ENCODE measurements around the gene CD276.

Gene CD276

GRCh38 chr15:73650416-73651126 is 33.6 kb upstream of the CD276 start:
- Histone ChIP-seq H3K4me3 (ENCODE audit: low read length) (no peak overlapping the region), H3K23ac (ENCODE audit: low read length) (no peak overlapping the region), H3K9ac (ENCODE audit: low read length) (no peak overlapping the region), H3K18ac (ENCODE audit: low read length) (no peak overlapping the region), H3K4me1 (ENCODE audit: control insufficient read depth, low read depth, low read length) (no peaks in the 10 kb centered on the region), H2BK120ac (ENCODE audit: low read depth, low read length) (no peak overlapping the region), H4K8ac (ENCODE audit: low read depth, low read length) (no peak overlapping the region), H4K5ac (ENCODE audit: low read length) (no peak overlapping the region), H2AK5ac (ENCODE audit: low read length) (no peak overlapping the region), H2BK15ac (replicated peaks; ENCODE audit: low read depth) (no peak overlapping the region), H3K4ac (ENCODE audit: low read depth, low read length) (no peak overlapping the region), H3K36me3 (ENCODE audit: control insufficient read depth, insufficient read depth, low read length) (no peaks in the 10 kb centered on the region), H2BK5ac (ENCODE audit: low read length) (no peak overlapping the region), H3K4me2 (ENCODE audit: low read length) (no peak overlapping the region), H3K56ac (ENCODE audit: low read length) (no peak overlapping the region), H3K79me1 (ENCODE audit: low read length) (no peaks in the 10 kb centered on the region), H3K27me3 (ENCODE audit: insufficient read depth, low read length, poor library complexity) (no peaks in the 10 kb centered on the region), H3K79me2 (ENCODE audit: control insufficient read depth, insufficient read depth, low read length) (no peaks in the 10 kb centered on the region), H3K27ac (ENCODE audit: low read depth, low read length) (no peak overlapping the region)
- no peak for DNase-seq
- WGBS (ENCODE audit: extremely low coverage, insufficient coverage, low lambda C conversion rate) = no CpG with 5 or more reads among the region's 3 CpGs

- WGBS (ENCODE audit: extremely low coverage, insufficient coverage, low lambda C conversion rate) = no CpG with 5 or more reads among the region's 3 CpGs
- no peaks in the 10 kb centered on the region for H3K36me3 ChIP-seq (ENCODE audit: control insufficient read depth, insufficient read depth, low read length)
- no peak overlapping the region for H3K4me2 ChIP-seq (ENCODE audit: low read length)
- H2BK15ac ChIP-seq (replicated peaks; ENCODE audit: low read depth) = no peak overlapping the region
- H4K5ac ChIP-seq (ENCODE audit: low read length) = no peak overlapping the region
- no peak overlapping the region for H3K9ac ChIP-seq (ENCODE audit: low read length)
- no peak overlapping the region for H2AK5ac ChIP-seq (ENCODE audit: low read length)
- no peak for DNase-seq
- H3K4me3 ChIP-seq (ENCODE audit: low read length) = no peak overlapping the region
- no peak overlapping the region for H3K18ac ChIP-seq (ENCODE audit: low read length)
- no peak overlapping the region for H2BK120ac ChIP-seq (ENCODE audit: low read depth, low read length)
- H4K8ac ChIP-seq (ENCODE audit: low read depth, low read length) = no peak overlapping the region
- H3K27me3 ChIP-seq (ENCODE audit: insufficient read depth, low read length, poor library complexity) = no peaks in the 10 kb centered on the region
- no peak overlapping the region for H3K56ac ChIP-seq (ENCODE audit: low read length)
- H3K79me1 ChIP-seq (ENCODE audit: low read length) = no peaks in the 10 kb centered on the region
- H3K23ac ChIP-seq (ENCODE audit: low read length) = no peak overlapping the region
- H3K4ac ChIP-seq (ENCODE audit: low read depth, low read length) = no peak overlapping the region
- no peaks in the 10 kb centered on the region for H3K4me1 ChIP-seq (ENCODE audit: control insufficient read depth, low read depth, low read length)
- no peak overlapping the region for H2BK5ac ChIP-seq (ENCODE audit: low read length)
- H3K79me2 ChIP-seq (ENCODE audit: control insufficient read depth, insufficient read depth, low read length) = no peaks in the 10 kb centered on the region
- H3K27ac ChIP-seq (ENCODE audit: low read depth, low read length) = no peak overlapping the region
Measured at GRCh38 chr15:73654659-73655058, 29.5 kb upstream of the CD276 start.

GRCh38 chr15:73655724-73656123 is 28.5 kb upstream of the CD276 start:
- H3K27ac ChIP-seq (ENCODE audit: low read depth, low read length) = no peak overlapping the region
- no peaks in the 10 kb centered on the region for H3K79me2 ChIP-seq (ENCODE audit: control insufficient read depth, insufficient read depth, low read length)
- no peaks in the 10 kb centered on the region for H3K27me3 ChIP-seq (ENCODE audit: insufficient read depth, low read length, poor library complexity)
- H3K23ac ChIP-seq (ENCODE audit: low read length) = no peak overlapping the region
- no peak overlapping the region for H4K8ac ChIP-seq (ENCODE audit: low read depth, low read length)
- no peaks in the 10 kb centered on the region for H3K4me1 ChIP-seq (ENCODE audit: control insufficient read depth, low read depth, low read length)
- H3K56ac ChIP-seq (ENCODE audit: low read length) = no peak overlapping the region
- H2BK5ac ChIP-seq (ENCODE audit: low read length) = no peak overlapping the region
- H2BK15ac ChIP-seq (replicated peaks; ENCODE audit: low read depth) = no peak overlapping the region
- H3K4me2 ChIP-seq (ENCODE audit: low read length) = no peak overlapping the region
- H3K36me3 ChIP-seq (ENCODE audit: control insufficient read depth, insufficient read depth, low read length) = no peaks in the 10 kb centered on the region
- no peak overlapping the region for H4K5ac ChIP-seq (ENCODE audit: low read length)
- no CpG with 5 or more reads among the region's 2 CpGs for WGBS (ENCODE audit: extremely low coverage, insufficient coverage, low lambda C conversion rate)
- no peak overlapping the region for H2BK120ac ChIP-seq (ENCODE audit: low read depth, low read length)
- no peak for DNase-seq
- H2AK5ac ChIP-seq (ENCODE audit: low read length) = no peak overlapping the region
- H3K4ac ChIP-seq (ENCODE audit: low read depth, low read length) = no peak overlapping the region
- H3K79me1 ChIP-seq (ENCODE audit: low read length) = no peaks in the 10 kb centered on the region
- no peak overlapping the region for H3K9ac ChIP-seq (ENCODE audit: low read length)
- no peak overlapping the region for H3K4me3 ChIP-seq (ENCODE audit: low read length)
- H3K18ac ChIP-seq (ENCODE audit: low read length) = no peak overlapping the region

GRCh38 chr15:73658645-73659044 is 25.5 kb upstream of the CD276 start:
- no peak overlapping the region for H3K9ac ChIP-seq (ENCODE audit: low read length)
- H2BK5ac ChIP-seq (ENCODE audit: low read length) = no peak overlapping the region
- H2BK120ac ChIP-seq (ENCODE audit: low read depth, low read length) = no peak overlapping the region
- no CpG with 5 or more reads among the region's 1 CpG for WGBS (ENCODE audit: extremely low coverage, insufficient coverage, low lambda C conversion rate)
- no peak overlapping the region for H2AK5ac ChIP-seq (ENCODE audit: low read length)
- H4K8ac ChIP-seq (ENCODE audit: low read depth, low read length) = no peak overlapping the region
- DNase-seq = no peak
- no peaks in the 10 kb centered on the region for H3K79me2 ChIP-seq (ENCODE audit: control insufficient read depth, insufficient read depth, low read length)
- no peaks in the 10 kb centered on the region for H3K79me1 ChIP-seq (ENCODE audit: low read length)
- no peak overlapping the region for H3K23ac ChIP-seq (ENCODE audit: low read length)
- H4K5ac ChIP-seq (ENCODE audit: low read length) = no peak overlapping the region
- no peak overlapping the region for H2BK15ac ChIP-seq (replicated peaks; ENCODE audit: low read depth)
- no peaks in the 10 kb centered on the region for H3K27me3 ChIP-seq (ENCODE audit: insufficient read depth, low read length, poor library complexity)
- no peaks in the 10 kb centered on the region for H3K4me1 ChIP-seq (ENCODE audit: control insufficient read depth, low read depth, low read length)
- no peak overlapping the region for H3K27ac ChIP-seq (ENCODE audit: low read depth, low read length)
- H3K4me3 ChIP-seq (ENCODE audit: low read length) = no peak overlapping the region
- H3K4me2 ChIP-seq (ENCODE audit: low read length) = no peak overlapping the region
- H3K36me3 ChIP-seq (ENCODE audit: control insufficient read depth, insufficient read depth, low read length) = no peaks in the 10 kb centered on the region
- no peak overlapping the region for H3K4ac ChIP-seq (ENCODE audit: low read depth, low read length)
- no peak overlapping the region for H3K56ac ChIP-seq (ENCODE audit: low read length)
- H3K18ac ChIP-seq (ENCODE audit: low read length) = no peak overlapping the region

GRCh38 chr15:73660455-73660854 is 23.7 kb upstream of the CD276 start:
- no peak for DNase-seq
- no peak overlapping the region for H2BK120ac ChIP-seq (ENCODE audit: low read depth, low read length)
- no peaks in the 10 kb centered on the region for H3K36me3 ChIP-seq (ENCODE audit: control insufficient read depth, insufficient read depth, low read length)
- no peaks in the 10 kb centered on the region for H3K79me1 ChIP-seq (ENCODE audit: low read length)
- H3K23ac ChIP-seq (ENCODE audit: low read length) = no peak overlapping the region
- H2BK15ac ChIP-seq (replicated peaks; ENCODE audit: low read depth) = no peak overlapping the region
- H3K79me2 ChIP-seq (ENCODE audit: control insufficient read depth, insufficient read depth, low read length) = no peaks in the 10 kb centered on the region
- no peak overlapping the region for H3K18ac ChIP-seq (ENCODE audit: low read length)
- no peak overlapping the region for H2BK5ac ChIP-seq (ENCODE audit: low read length)
- no peak overlapping the region for H3K4me2 ChIP-seq (ENCODE audit: low read length)
- H2AK5ac ChIP-seq (ENCODE audit: low read length) = no peak overlapping the region
- H3K4ac ChIP-seq (ENCODE audit: low read depth, low read length) = no peak overlapping the region
- H4K8ac ChIP-seq (ENCODE audit: low read depth, low read length) = no peak overlapping the region
- no peak overlapping the region for H4K5ac ChIP-seq (ENCODE audit: low read length)
- no peak overlapping the region for H3K27ac ChIP-seq (ENCODE audit: low read depth, low read length)
- no peak overlapping the region for H3K56ac ChIP-seq (ENCODE audit: low read length)
- no peak overlapping the region for H3K9ac ChIP-seq (ENCODE audit: low read length)
- no peaks in the 10 kb centered on the region for H3K4me1 ChIP-seq (ENCODE audit: control insufficient read depth, low read depth, low read length)
- H3K4me3 ChIP-seq (ENCODE audit: low read length) = no peak overlapping the region
- no peaks in the 10 kb centered on the region for H3K27me3 ChIP-seq (ENCODE audit: insufficient read depth, low read length, poor library complexity)

- no peaks in the 10 kb centered on the region for H3K36me3 ChIP-seq (ENCODE audit: control insufficient read depth, insufficient read depth, low read length)
- no CpG with 5 or more reads among the region's 1 CpG for WGBS (ENCODE audit: extremely low coverage, insufficient coverage, low lambda C conversion rate)
Measured at GRCh38 chr15:73674587-73674986, 9.6 kb upstream of the CD276 start.

More at GRCh38 chr15:73674587-73674986, 9.6 kb upstream of the CD276 start:
- Histone ChIP-seq H3K27me3 (ENCODE audit: insufficient read depth, low read length, poor library complexity) (no peaks in the 10 kb centered on the region), H3K27ac (ENCODE audit: low read depth, low read length) (no peak overlapping the region), H3K79me2 (ENCODE audit: control insufficient read depth, insufficient read depth, low read length) (no peaks in the 10 kb centered on the region), H3K4ac (ENCODE audit: low read depth, low read length) (no peak overlapping the region), H3K4me1 (ENCODE audit: control insufficient read depth, low read depth, low read length) (no peaks in the 10 kb centered on the region), H4K5ac (ENCODE audit: low read length) (no peak overlapping the region), H2BK15ac (replicated peaks; ENCODE audit: low read depth) (no peak overlapping the region), H2BK5ac (ENCODE audit: low read length) (no peak overlapping the region), H2AK5ac (ENCODE audit: low read length) (no peak overlapping the region), H3K18ac (ENCODE audit: low read length) (no peak overlapping the region), H3K23ac (ENCODE audit: low read length) (no peak overlapping the region), H3K79me1 (ENCODE audit: low read length) (no peaks in the 10 kb centered on the region), H3K4me3 (ENCODE audit: low read length) (no peak overlapping the region), H3K56ac (ENCODE audit: low read length) (no peak overlapping the region), H2BK120ac (ENCODE audit: low read depth, low read length) (no peak overlapping the region), H3K9ac (ENCODE audit: low read length) (no peak overlapping the region), H4K8ac (ENCODE audit: low read depth, low read length) (no peak overlapping the region), H3K4me2 (ENCODE audit: low read length) (no peak overlapping the region)
- no peak for DNase-seq
